Calu3 (cell line): ENCODE data around the gene MINK1. TPM values are rescaled to one million over a fixed set of nuclear protein-coding genes. Genes with fewer than 3 reads are reported as not detected.
A peak's percentile ranks its signal among the peaks of the same experiment; 100 is the strongest.

Experiments used
- BruUV-seq: library from RNA; stranded (reverse); fragments of 400-500 nt; replicated peaks from 2 replicates; lab custom pipeline; 2021; lab: Mats Ljungman, UMichigan
- CTCF ChIA-PET: fragments of 300-600 bp; sonication (Branson Sonifier 250); formaldehyde crosslinking; loops from one replicate; lab custom pipeline; 2022; ENCODE audit warnings: antibody characterized with exemption; lab: Charles Lee
- DNase-seq: peaks from one replicate; pipeline ENCODE4 v3.0.0; 2022
- H3K27ac Mint-ChIP-seq: one replicate; pipeline ENCODE4 v1.8.0; 2022; ENCODE audit warnings: mixed read lengths; ENCODE audit not compliant: unreplicated experiment
- H3K27me3 Mint-ChIP-seq: one replicate; pipeline ENCODE4 v1.8.0; 2022; ENCODE audit warnings: mixed read lengths; ENCODE audit not compliant: unreplicated experiment
- H3K36me3 Mint-ChIP-seq: one replicate; pipeline ENCODE4 v1.8.0; 2022; ENCODE audit warnings: mild to moderate bottlenecking, moderate library complexity, mixed read lengths; ENCODE audit not compliant: insufficient read depth, unreplicated experiment
- H3K4me1 Mint-ChIP-seq: one replicate; pipeline ENCODE4 v1.8.0; 2022; ENCODE audit warnings: mild to moderate bottlenecking, low read depth, mixed read lengths; ENCODE audit not compliant: unreplicated experiment
- H3K4me3 Mint-ChIP-seq: one replicate; pipeline ENCODE4 v1.8.0; 2022; ENCODE audit warnings: mild to moderate bottlenecking, low read depth, moderate library complexity, mixed read lengths; ENCODE audit not compliant: unreplicated experiment
- H3K9me3 Mint-ChIP-seq: one replicate; pipeline ENCODE4 v1.8.0; 2022; ENCODE audit warnings: low read depth, mixed read lengths; ENCODE audit not compliant: unreplicated experiment
- CTCF ChIP-seq: fragments of 200-600 bp; IDR thresholded peaks from one replicate; pipeline ENCODE4 v1.8.0; 2022; ENCODE audit warnings: antibody characterized with exemption; ENCODE audit not compliant: unreplicated experiment
- intact Hi-C: fragments of 100-400 bp; cut with micrococcal nuclease; formaldehyde crosslinking; loops from one replicate; pipeline ENCODE4 v1.10.0; 2022; ENCODE audit not compliant: unreplicated experiment
- total RNA-seq: library from RNA; stranded (reverse); gene quantifications from 2 replicates; pipeline ENCODE4 v1.2.3, GENCODE V29; 2022

The MINK1 gene
- total RNA-seq, 1 experiment from 2014 or later = 86.8 TPM

GRCh38 chr17:4928881-4929280 lies 95.7 kb downstream of the MINK1 start:
- intact Hi-C loops = no loop called here
- Mint-ChIP-seq H3K27me3 (no peaks in the 10 kb centered on the region), H3K36me3 (peaks cover 13% of the 10 kb centered on the region), H3K27ac (peak overlapping the region; percentile 21), H3K9me3 (no peaks in the 10 kb centered on the region), H3K4me1 (peaks cover 3% of the 10 kb centered on the region), H3K4me3 (no peak overlapping the region)
- BruUV-seq = no TSS peak
- TF ChIP-seq CTCF = no peak
- CTCF ChIA-PET = no interaction called here
- no peak for DNase-seq

DNA sequence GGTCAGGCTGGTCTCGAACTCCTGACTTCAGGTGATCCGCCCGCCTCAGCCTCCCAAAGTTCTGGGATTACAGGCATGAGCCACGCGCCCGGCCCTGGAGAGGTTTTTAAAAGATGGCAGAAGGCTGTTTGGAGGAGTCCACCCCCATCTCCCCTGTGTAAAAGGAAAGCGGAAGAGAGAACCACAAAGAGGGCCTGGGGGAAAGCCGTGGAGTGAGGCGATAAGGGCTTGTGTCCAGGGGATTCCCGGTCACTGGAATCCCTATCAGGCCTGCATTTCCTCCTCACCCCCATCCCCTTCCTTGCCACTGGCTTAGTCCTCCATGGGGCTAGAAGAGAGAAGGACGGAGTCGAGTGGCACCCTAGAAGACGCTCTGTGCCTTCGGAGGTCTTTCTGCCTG lies 98.8 kb downstream of the MINK1 start, which contains the start of gene GP1BA:
TSS of gene GP1BA (plus strand) at position 315 of the 400 bp plus-strand sequence. CDS start 328 bp downstream, outside the sequence.
- no TSS peak for BruUV-seq
- Mint-ChIP-seq H3K4me3 (no peak within 1 kb of the TSS), H3K36me3 (peaks cover 21% of the 10 kb centered on the region), H3K27ac (no peak within 1 kb of the TSS), H3K9me3 (no peaks in the 10 kb centered on the region), H3K4me1 (peaks cover 11% of the 10 kb centered on the region), H3K27me3 (no peaks in the 10 kb centered on the region)
- no peak for DNase-seq
- intact Hi-C loops = no loop called here
- no peak for TF ChIP-seq CTCF
- CTCF ChIA-PET = no interaction called here

GRCh38 chr17:4932756-4933155 lies 99.6 kb downstream of the MINK1 start:
- CTCF ChIA-PET = no interaction called here
- TF ChIP-seq CTCF = no peak
- no TSS peak for BruUV-seq
- Mint-ChIP-seq H3K36me3 (peaks cover 21% of the 10 kb centered on the region), H3K27me3 (no peaks in the 10 kb centered on the region), H3K9me3 (no peaks in the 10 kb centered on the region), H3K4me3 (no peak overlapping the region), H3K27ac (no peak overlapping the region), H3K4me1 (peaks cover 11% of the 10 kb centered on the region)
- intact Hi-C loops = no loop called here
- DNase-seq = no peak

DNA sequence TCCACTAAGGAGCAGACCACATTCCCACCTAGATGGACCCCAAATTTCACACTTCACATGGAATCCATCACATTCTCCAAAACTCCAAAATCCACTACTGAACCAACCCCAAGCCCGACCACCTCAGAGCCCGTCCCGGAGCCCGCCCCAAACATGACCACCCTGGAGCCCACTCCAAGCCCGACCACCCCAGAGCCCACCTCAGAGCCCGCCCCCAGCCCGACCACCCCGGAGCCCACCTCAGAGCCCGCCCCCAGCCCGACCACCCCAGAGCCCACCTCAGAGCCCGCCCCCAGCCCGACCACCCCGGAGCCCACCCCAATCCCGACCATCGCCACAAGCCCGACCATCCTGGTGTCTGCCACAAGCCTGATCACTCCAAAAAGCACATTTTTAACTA lies 100.5 kb downstream of the MINK1 start:
- no TSS peak for BruUV-seq
- Mint-ChIP-seq H3K36me3 (peaks cover 21% of the 10 kb centered on the region), H3K27me3 (no peaks in the 10 kb centered on the region), H3K4me3 (peak overlapping the region; percentile 24), H3K4me1 (peaks cover 11% of the 10 kb centered on the region), H3K9me3 (no peaks in the 10 kb centered on the region), H3K27ac (peak overlapping the region; percentile 80)
- CTCF ChIA-PET = interaction anchor here (1.0 kb wide), 2 partner anchors 24 to 34 kb away, joined by 4 to 6 read pairs; partner anchors contain the start of gene SPAG7
- DNase-seq = no peak
- intact Hi-C loops = no loop called here
- no peak for TF ChIP-seq CTCF
